Liver (tissue), 3 donors: ENCODE measurements around the gene THG1L.

Experiments used
- ATF3 ChIP-seq: IDR thresholded peaks from 2 replicates; pipeline ENCODE4 v1.6.1; 2016; ENCODE audit warnings: antibody characterized with exemption
- CTCF ChIP-seq: fragments of 150-350 bp; IDR thresholded peaks from 2 replicates; pipeline ENCODE4 v1.5.1; 2017; ENCODE audit warnings: improper control_type of control experiment, low read depth, low read length; ENCODE audit not compliant: missing input control
- YY1 ChIP-seq: IDR thresholded peaks from 2 replicates; pipeline ENCODE4 v1.6.1; 2016; ENCODE audit warnings: antibody characterized with exemption, mild to moderate bottlenecking
- donor health status: healthy.
- donor health status: healthy.

DNA sequence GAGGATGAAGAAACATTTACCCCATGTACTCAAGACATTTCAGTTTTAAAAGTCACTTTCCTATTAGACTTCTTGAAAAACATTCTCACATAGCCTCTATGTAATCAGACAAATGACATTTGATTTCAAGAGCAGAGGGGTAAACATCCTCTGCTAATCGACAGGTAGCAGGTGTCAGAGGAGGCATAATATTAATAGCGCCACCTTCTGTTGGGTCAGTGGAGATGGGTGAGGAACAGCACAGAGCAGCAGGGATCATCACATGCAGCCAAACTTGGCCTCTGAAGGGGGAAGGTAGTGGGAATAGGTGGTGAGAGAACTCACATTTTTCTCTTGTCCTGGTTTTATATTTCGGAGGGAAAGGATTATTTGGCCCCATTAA, 9.0 kb downstream of the THG1L start:
- TF ChIP-seq ATF3 (no peak), CTCF (peak; percentile 31), YY1 (no peak)
